Psoas muscle (tissue), 8 donors: ENCODE results near the gene RAPGEF4. TPM values are rescaled to one million over a fixed set of nuclear protein-coding genes. Genes with fewer than 3 reads are reported as not detected.

Experiments
- ATAC-seq, 4 donors: fragments of 200-7000 bp; cut with Tn5 transposase; one replicate each; pipeline ENCODE4 v1.9.1; 2020; ENCODE audit warnings: moderate library complexity in 3 of 4, mild to moderate bottlenecking in 2 of 4
- DNase-seq, 2 donors: peaks; one replicate each; pipeline ENCODE4 v3.0.0-alpha.2; 2020
- H3K27ac ChIP-seq: fragments of 200-600 bp; one replicate; pipeline ENCODE4 v1.8.0; 2022
- H3K27me3 ChIP-seq, 3 donors: fragments of 200-600 bp in 1 of 3; one replicate each; pipeline versions ENCODE4 v1.6.1 to v1.8.0; 2013 to 2022; ENCODE audit warnings: low read length in 2 of 3, mild to moderate bottlenecking in 2 of 3, moderate library complexity in 1 of 3; ENCODE audit not compliant: insufficient read depth in 3 of 3
- H3K36me3 ChIP-seq, 2 donors: fragments of 200-600 bp in 1 of 2; one replicate each; pipeline versions ENCODE4 v1.6.1 to v1.8.0; 2013 to 2022; ENCODE audit warnings: low read depth in 1 of 2, mild to moderate bottlenecking in 1 of 2, moderate library complexity in 1 of 2; ENCODE audit not compliant: insufficient read depth in 1 of 2
- H3K4me1 ChIP-seq: fragments of 200-600 bp; one replicate; pipeline ENCODE4 v1.8.0; 2022
- H3K4me3 ChIP-seq: fragments of 200-600 bp; one replicate; pipeline ENCODE4 v1.8.0; 2022; ENCODE audit warnings: mild to moderate bottlenecking
- H3K9me3 ChIP-seq: fragments of 200-600 bp; one replicate; pipeline ENCODE4 v1.8.0; 2022
- WGBS, 3 donors: extraction: QIAGEN DNeasy Blood & Tissue Kit; methylation state at CpG; one replicate each; pipeline versions ENCODE4 v1.1.6 to v1.1.7; 2013; 5-methylcytosine and 5-hydroxymethylcytosine counted together
- intact Hi-C, 2 donors: fragments of 100-400 bp; cut with DNase I; formaldehyde crosslinking; loops; one replicate each; pipeline versions ENCODE4 v1.11.0 to v1.14.2; 2022
- polyA plus RNA-seq, 3 donors: library from polyadenylated mRNA; stranded (reverse); fragments of 200-250 nt; gene quantifications; one replicate each; pipeline ENCODE4 v1.2.3, GENCODE V29; 2013
- total RNA-seq, 4 donors: library from RNA; stranded (reverse); fragmentation: NEBNext Ultra II Directional in 2 of 4; extraction: Animal tissue kit (Norgen Biotek cat#: 25700) in 2 of 4; gene quantifications; one replicate each; pipeline versions ENCODE4 v1.2.1 to v1.2.4, GENCODE V29; 2021 to 2023
- TF ChIP-seq, protein P1 (sequence below): fragments of 200-600 bp; IDR thresholded peaks from one replicate; pipeline ENCODE4 v1.8.0; 2022; ENCODE audit warnings: antibody characterized with exemption
- donor health status: healthy with polysubstance abuse.
- donor health status: DM: no; HTN: no; CAD: no; lungs with moderate emphysema.
- donor health status: Bipolar disorder and iron deficiency.
- donor health status: healthy.
- donor health status: DM: yes; HTN: yes; CAD: no.
- donor health status: DM: no; HTN: no; CAD: no.
- donor health status: DM: no; HTN: no; CAD: no.
- donor health status: DM: yes; HTN: yes; CAD: no.

RAPGEF4 gene
- total and polyA plus RNA-seq, 7 donors = 0.61 to 2.0 (median 0.92) TPM

- H3K27ac ChIP-seq = no peak overlapping the region
- TF ChIP-seq, protein P1, sequence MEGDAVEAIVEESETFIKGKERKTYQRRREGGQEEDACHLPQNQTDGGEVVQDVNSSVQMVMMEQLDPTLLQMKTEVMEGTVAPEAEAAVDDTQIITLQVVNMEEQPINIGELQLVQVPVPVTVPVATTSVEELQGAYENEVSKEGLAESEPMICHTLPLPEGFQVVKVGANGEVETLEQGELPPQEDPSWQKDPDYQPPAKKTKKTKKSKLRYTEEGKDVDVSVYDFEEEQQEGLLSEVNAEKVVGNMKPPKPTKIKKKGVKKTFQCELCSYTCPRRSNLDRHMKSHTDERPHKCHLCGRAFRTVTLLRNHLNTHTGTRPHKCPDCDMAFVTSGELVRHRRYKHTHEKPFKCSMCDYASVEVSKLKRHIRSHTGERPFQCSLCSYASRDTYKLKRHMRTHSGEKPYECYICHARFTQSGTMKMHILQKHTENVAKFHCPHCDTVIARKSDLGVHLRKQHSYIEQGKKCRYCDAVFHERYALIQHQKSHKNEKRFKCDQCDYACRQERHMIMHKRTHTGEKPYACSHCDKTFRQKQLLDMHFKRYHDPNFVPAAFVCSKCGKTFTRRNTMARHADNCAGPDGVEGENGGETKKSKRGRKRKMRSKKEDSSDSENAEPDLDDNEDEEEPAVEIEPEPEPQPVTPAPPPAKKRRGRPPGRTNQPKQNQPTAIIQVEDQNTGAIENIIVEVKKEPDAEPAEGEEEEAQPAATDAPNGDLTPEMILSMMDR = no peak
- H3K4me3 ChIP-seq = no peak overlapping the region
- H3K9me3 ChIP-seq = no peaks in the 10 kb centered on the region
- H3K27me3 ChIP-seq = no peaks in the 10 kb centered on the region
- no peaks in the 10 kb centered on the region for H3K36me3 ChIP-seq
- intact Hi-C loops = no loop called here
- DNase-seq = no peak
- H3K4me1 ChIP-seq = peaks cover 18% of the 10 kb centered on the region
- ATAC-seq = no peak
- 85 to 94% (median 91%) methylated on average over 4 of the region's 4 CpGs for WGBS, 3 donors
Measured at GRCh38 chr2:173050684-173051083, 315.0 kb downstream of the RAPGEF4 start.

GRCh38 chr2:173051463-173052215 is 316.0 kb downstream of the RAPGEF4 start:
- no peak overlapping the region for H3K27ac ChIP-seq
- no peaks in the 10 kb centered on the region for H3K27me3 ChIP-seq
- H3K4me1 ChIP-seq = peaks cover 18% of the 10 kb centered on the region
- intact Hi-C loops = no loop called here
- no peaks in the 10 kb centered on the region for H3K9me3 ChIP-seq
- H3K36me3 ChIP-seq = no peaks in the 10 kb centered on the region
- ATAC-seq (no peak), DNase-seq (no peak)
- WGBS, 3 donors = 70 to 77% (median 71%) methylated on average over 7 of the region's 7 CpGs
- H3K4me3 ChIP-seq = no peak overlapping the region
- TF ChIP-seq, protein P1 = no peak

- Histone ChIP-seq H3K36me3 (no peaks in the 10 kb centered on the region), H3K9me3 (no peaks in the 10 kb centered on the region), H3K4me1 (peaks cover 25% of the 10 kb centered on the region), H3K27me3 (no peaks in the 10 kb centered on the region), H3K4me3 (no peak overlapping the region), H3K27ac (no peak overlapping the region)
- DNase-seq (no peak), ATAC-seq (no peak)
- intact Hi-C loops = no loop called here
- TF ChIP-seq, protein P1 = no peak
- 86 to 92% (median 87%) methylated on average over 3 of the region's 3 CpGs for WGBS, 3 donors
Measured at GRCh38 chr2:173053043-173053699, 317.5 kb downstream of the RAPGEF4 start.

DNA sequence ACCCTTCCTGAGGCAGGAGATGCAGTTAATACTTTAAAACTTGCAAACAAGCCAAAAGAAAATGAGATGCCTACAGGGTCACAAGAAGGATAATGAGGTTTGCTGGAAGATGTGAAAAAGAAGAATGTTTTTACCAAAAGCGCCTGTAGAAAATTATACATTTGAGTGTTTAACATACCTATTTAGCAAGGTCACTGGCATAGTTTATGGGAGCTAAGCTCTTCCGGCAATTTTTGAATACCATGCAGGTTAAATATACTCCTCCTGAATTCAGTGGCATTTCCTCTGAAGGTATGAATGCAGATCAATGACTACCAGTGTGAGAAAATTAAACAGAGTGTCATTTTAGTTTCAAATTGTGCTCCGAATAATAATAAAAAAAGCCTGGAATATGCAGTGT is 318.8 kb downstream of the RAPGEF4 start:
- H3K27ac ChIP-seq = no peak overlapping the region
- H3K9me3 ChIP-seq = no peaks in the 10 kb centered on the region
- no peaks in the 10 kb centered on the region for H3K36me3 ChIP-seq
- intact Hi-C loops = no loop called here
- TF ChIP-seq, protein P1 = no peak
- DNase-seq = no peak
- no peak for ATAC-seq
- H3K27me3 ChIP-seq = no peaks in the 10 kb centered on the region
- 77 to 94% (median 84%) methylated on average over 3 of the region's 3 CpGs for WGBS, 3 donors
- no peak overlapping the region for H3K4me3 ChIP-seq
- peaks cover 28% of the 10 kb centered on the region for H3K4me1 ChIP-seq
